IMR-90 (cell line): ENCODE measurements around the gene ATP6V1G1.

Source experiments
- CEBPB ChIP-seq: IDR thresholded peaks from 2 replicates; pipeline ENCODE4 v1.6.1; 2012; ENCODE audit warnings: low read depth, low read length, improper control_type of control experiment
- CHD1 ChIP-seq: IDR thresholded peaks from 2 replicates; pipeline ENCODE4 v1.6.1; 2012; ENCODE audit warnings: low read depth, low read length, improper control_type of control experiment
- MAZ ChIP-seq: IDR thresholded peaks from 2 replicates; pipeline ENCODE4 v1.6.1; 2012; ENCODE audit warnings: low read depth, mild to moderate bottlenecking, low read length, improper control_type of control experiment, moderate library complexity, borderline replicate concordance
- POLR2A ChIP-seq: IDR thresholded peaks from 2 replicates; pipeline ENCODE4 v1.6.1; 2012; ENCODE audit warnings: mild to moderate bottlenecking, low read depth, low read length
- TF ChIP-seq, protein P1 (sequence below): conservative IDR thresholded peaks from 2 replicates; pipeline ENCODE4 v1.5.1; 2012; ENCODE audit warnings: mild to moderate bottlenecking, low read depth, low read length, improper control_type of control experiment

DNA sequence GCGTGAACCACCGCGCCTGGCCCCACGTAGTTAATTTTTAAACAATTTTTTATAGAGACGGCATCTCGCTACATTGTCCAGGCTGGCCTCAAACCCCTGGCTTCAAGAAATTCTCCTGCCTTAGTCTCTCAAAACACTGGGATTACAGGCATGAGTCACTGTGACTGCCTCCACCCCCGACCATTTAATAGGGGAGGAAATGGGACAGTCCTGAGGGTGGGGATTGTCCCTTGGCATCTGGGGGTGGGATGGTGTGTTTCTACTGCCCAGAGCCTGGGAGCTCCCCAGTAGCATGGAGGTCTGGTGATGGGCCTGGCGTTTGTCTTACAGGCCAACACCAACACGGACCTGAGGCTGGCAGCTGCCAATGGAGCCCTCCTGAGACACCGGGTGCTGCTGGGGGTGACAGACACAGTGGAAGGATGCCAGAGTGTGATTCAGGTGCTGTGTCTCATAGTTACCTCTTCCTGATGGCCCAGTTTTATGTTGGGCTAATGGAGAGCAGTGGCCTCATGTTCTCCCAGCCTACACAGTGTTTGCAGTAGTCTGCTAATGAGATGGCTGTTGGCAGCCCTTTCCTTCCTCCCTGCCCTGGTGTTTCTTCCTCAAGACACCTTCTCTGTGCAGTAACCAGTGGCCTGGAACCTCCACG, 46.0 kb downstream of the ATP6V1G1 start:
- TF ChIP-seq, protein P1, sequence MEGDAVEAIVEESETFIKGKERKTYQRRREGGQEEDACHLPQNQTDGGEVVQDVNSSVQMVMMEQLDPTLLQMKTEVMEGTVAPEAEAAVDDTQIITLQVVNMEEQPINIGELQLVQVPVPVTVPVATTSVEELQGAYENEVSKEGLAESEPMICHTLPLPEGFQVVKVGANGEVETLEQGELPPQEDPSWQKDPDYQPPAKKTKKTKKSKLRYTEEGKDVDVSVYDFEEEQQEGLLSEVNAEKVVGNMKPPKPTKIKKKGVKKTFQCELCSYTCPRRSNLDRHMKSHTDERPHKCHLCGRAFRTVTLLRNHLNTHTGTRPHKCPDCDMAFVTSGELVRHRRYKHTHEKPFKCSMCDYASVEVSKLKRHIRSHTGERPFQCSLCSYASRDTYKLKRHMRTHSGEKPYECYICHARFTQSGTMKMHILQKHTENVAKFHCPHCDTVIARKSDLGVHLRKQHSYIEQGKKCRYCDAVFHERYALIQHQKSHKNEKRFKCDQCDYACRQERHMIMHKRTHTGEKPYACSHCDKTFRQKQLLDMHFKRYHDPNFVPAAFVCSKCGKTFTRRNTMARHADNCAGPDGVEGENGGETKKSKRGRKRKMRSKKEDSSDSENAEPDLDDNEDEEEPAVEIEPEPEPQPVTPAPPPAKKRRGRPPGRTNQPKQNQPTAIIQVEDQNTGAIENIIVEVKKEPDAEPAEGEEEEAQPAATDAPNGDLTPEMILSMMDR, result no peak
- no peak for TF ChIP-seq MAZ
- TF ChIP-seq POLR2A, result no peak
- TF ChIP-seq CHD1, result no peak
- TF ChIP-seq CEBPB, result no peak
